Ishikawa (cell line): ENCODE data around the gene TLE4.

Source experiments
- CEBPB ChIP-seq: IDR thresholded peaks from 2 replicates; pipeline ENCODE4 v1.6.1; 2012
- CREB1 ChIP-seq: IDR thresholded peaks from 2 replicates; pipeline ENCODE4 v1.6.1; 2012; ENCODE audit warnings: low read depth
- EGR1 ChIP-seq: IDR thresholded peaks from 2 replicates; pipeline ENCODE4 v1.6.1; 2012
- EP300 ChIP-seq: IDR thresholded peaks from 2 replicates; pipeline ENCODE4 v1.6.1; 2012; ENCODE audit warnings: borderline replicate concordance
- FOXM1 ChIP-seq: IDR thresholded peaks from 2 replicates; pipeline ENCODE4 v1.6.1; 2012; ENCODE audit warnings: low read depth, borderline replicate concordance
- NFIC ChIP-seq: IDR thresholded peaks from 2 replicates; pipeline ENCODE4 v1.6.1; 2012
- RAD21 ChIP-seq: IDR thresholded peaks from 2 replicates; pipeline ENCODE4 v1.6.1; 2012; ENCODE audit warnings: low read depth
- TAF1 ChIP-seq: IDR thresholded peaks from 2 replicates; pipeline ENCODE4 v1.6.1; 2012; ENCODE audit warnings: low read depth, mild to moderate bottlenecking
- TCF12 ChIP-seq: IDR thresholded peaks from 2 replicates; pipeline ENCODE4 v1.6.1; 2012; ENCODE audit warnings: low read depth
- TEAD4 ChIP-seq: IDR thresholded peaks from 2 replicates; pipeline ENCODE4 v1.6.1; 2012
- YY1 ChIP-seq: IDR thresholded peaks from 2 replicates; pipeline ENCODE4 v1.6.1; 2012; ENCODE audit warnings: low read depth
- ZBTB7A ChIP-seq: IDR thresholded peaks from 2 replicates; pipeline ENCODE4 v1.6.1; 2012; ENCODE audit warnings: low read depth
- TF ChIP-seq, protein P1 (sequence below): IDR thresholded peaks from 2 replicates; pipeline ENCODE4 v1.6.1; 2012
- TF ChIP-seq, protein P2 (sequence below): IDR thresholded peaks from 2 replicates; pipeline ENCODE4 v1.6.1; 2012; ENCODE audit warnings: low read depth, mild to moderate bottlenecking
- TF ChIP-seq, protein P3 (sequence below): IDR thresholded peaks from 2 replicates; pipeline ENCODE4 v1.6.1; 2012

The TLE4 gene

DNA sequence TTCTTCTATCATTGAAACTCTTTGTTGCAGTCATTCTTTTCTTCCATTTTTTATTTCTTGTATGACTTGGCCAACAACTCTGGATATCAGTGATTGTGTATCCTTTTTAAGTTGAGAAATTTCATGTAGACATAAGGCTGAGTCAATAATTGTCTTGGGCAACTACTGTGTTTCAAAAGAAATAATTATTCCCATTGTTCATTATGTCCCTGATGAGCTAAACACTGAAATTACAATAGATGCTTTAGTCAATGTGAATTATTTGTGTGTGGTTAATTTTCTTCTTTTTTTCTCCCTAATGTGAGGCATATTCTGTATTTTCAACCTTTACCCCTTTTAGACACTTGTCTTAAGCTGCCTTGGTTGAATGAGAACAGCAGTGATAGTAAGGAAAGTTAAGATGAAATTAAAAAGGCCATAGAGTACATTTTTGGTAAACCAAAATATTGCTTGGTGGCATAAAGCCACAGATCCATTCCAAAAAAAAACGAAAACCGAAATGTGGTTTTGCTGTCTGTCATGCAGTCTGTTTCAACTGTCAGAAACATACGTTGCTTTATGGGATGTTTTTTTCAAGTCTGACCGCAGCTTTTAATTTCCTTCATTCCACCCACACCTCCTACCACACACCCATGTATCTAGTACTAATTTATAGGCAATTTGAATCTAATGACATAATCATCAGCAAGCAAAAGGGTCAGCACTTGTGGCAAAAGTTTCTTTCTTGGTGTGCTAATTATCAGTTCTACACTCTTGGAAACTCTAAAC is 21.1 kb downstream of the TLE4 start:
- TF ChIP-seq FOXM1 (no peak), TAF1 (no peak), YY1 (no peak)

DNA sequence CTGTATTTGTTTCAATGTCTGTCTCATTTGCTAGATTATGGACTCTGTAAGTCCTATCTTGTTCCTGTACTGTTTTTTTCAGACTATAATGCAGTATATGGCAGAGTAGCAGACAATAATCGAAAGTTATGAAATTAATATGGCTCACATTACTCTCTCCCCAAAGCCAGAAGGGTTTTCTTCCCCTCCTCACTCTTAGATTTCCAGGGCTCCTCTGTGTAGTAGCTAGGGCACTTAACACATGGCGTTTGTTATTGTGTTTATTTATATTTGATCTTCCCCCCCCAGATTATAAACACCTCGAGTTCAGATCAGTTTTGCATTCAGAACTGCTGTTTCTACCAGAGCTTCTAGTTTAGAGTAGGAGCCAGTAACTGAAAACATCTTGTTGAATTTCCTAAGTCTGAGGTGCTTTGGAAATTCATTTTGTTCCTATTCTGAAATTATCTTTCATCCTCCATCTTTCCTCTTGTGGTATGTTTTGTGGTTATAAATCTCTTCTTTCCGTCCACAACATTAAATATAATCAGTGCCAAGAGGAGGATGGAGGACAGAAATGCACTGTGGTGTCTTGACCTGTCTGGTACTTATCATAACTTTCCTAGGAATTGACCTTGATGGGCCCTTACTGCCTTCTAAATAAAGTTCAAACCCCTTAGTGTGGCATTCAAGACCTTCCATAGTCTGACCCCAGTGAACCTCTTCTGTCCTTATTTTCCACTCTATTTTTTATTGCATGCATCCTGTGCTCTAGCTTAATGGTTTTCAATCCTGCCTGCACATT is 27.0 kb downstream of the TLE4 start:
- no peak for TF ChIP-seq NFIC
- no peak for TF ChIP-seq CEBPB
- TF ChIP-seq TAF1, result no peak
- TF ChIP-seq, protein P1, sequence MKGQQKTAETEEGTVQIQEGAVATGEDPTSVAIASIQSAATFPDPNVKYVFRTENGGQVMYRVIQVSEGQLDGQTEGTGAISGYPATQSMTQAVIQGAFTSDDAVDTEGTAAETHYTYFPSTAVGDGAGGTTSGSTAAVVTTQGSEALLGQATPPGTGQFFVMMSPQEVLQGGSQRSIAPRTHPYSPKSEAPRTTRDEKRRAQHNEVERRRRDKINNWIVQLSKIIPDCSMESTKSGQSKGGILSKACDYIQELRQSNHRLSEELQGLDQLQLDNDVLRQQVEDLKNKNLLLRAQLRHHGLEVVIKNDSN, result no peak
- TF ChIP-seq ZBTB7A, result no peak
- no peak for TF ChIP-seq FOXM1
- no peak for TF ChIP-seq TCF12
- no peak for TF ChIP-seq RAD21

DNA sequence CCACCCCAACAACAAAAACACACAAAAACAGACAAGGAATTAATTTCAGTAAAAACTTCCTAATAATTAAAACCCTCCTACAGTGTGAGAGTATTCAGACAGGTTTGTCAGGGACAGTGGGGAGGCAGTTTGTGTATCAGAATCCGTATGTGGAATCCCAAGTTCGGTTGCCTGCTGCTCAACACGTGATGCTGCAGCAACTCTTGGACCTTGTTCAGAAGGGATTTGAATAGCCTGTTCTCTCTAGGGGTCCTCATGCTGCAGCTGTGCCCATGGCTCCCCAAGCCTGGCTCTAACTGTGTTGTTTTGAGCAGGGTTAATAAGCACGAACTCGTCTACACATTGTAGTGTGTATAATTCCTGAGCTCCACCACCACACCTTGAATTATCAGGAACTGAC is 28.7 kb downstream of the TLE4 start:
- TF ChIP-seq, protein P2, sequence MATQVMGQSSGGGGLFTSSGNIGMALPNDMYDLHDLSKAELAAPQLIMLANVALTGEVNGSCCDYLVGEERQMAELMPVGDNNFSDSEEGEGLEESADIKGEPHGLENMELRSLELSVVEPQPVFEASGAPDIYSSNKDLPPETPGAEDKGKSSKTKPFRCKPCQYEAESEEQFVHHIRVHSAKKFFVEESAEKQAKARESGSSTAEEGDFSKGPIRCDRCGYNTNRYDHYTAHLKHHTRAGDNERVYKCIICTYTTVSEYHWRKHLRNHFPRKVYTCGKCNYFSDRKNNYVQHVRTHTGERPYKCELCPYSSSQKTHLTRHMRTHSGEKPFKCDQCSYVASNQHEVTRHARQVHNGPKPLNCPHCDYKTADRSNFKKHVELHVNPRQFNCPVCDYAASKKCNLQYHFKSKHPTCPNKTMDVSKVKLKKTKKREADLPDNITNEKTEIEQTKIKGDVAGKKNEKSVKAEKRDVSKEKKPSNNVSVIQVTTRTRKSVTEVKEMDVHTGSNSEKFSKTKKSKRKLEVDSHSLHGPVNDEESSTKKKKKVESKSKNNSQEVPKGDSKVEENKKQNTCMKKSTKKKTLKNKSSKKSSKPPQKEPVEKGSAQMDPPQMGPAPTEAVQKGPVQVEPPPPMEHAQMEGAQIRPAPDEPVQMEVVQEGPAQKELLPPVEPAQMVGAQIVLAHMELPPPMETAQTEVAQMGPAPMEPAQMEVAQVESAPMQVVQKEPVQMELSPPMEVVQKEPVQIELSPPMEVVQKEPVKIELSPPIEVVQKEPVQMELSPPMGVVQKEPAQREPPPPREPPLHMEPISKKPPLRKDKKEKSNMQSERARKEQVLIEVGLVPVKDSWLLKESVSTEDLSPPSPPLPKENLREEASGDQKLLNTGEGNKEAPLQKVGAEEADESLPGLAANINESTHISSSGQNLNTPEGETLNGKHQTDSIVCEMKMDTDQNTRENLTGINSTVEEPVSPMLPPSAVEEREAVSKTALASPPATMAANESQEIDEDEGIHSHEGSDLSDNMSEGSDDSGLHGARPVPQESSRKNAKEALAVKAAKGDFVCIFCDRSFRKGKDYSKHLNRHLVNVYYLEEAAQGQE, result no peak
- TF ChIP-seq TEAD4, result no peak
- TF ChIP-seq EP300, result no peak
- TF ChIP-seq ZBTB7A, result no peak
- TF ChIP-seq TCF12, result no peak
- TF ChIP-seq CREB1, result no peak
- no peak for TF ChIP-seq TAF1
- TF ChIP-seq YY1, result no peak
- no peak for TF ChIP-seq NFIC

DNA sequence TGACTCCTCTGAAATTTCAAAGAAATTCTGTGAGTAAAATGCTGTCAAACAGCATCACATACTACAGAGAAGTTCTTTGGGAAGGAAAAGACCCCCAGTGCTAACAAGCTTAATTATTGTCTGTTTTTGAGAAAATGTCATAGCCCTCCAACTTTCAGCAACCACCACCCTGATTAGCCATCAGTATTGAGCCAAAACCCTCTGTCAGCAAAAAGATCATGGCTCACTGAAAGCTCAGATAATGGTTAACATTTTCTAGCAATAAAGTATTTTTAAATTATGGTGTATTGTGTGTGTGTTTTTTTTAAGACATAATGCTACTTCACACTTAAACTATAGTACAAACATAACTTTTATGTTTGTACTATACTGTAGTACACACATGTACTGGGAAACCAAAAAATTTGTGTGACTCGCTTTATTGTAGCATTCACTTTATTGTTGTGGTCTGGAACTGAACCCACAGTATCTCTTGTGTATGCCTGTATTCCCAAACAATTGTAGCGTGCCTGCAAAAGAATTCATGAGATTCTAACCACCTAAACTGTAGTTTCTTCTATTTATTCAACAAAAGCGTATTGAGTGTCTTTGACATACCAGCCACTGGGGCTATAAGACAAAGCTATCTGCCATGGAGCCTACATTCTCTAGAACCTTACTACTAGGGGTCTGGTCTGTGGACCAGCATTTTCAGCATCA is 31.6 kb downstream of the TLE4 start:
- TF ChIP-seq TCF12, result no peak
- no peak for TF ChIP-seq TEAD4
- TF ChIP-seq EGR1, result no peak
- TF ChIP-seq, protein P3, sequence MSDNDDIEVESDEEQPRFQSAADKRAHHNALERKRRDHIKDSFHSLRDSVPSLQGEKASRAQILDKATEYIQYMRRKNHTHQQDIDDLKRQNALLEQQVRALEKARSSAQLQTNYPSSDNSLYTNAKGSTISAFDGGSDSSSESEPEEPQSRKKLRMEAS, result no peak
- no peak for TF ChIP-seq FOXM1
- TF ChIP-seq EP300, result no peak
- TF ChIP-seq RAD21, result no peak
- TF ChIP-seq CREB1, result no peak
- TF ChIP-seq YY1, result no peak
- TF ChIP-seq NFIC, result no peak
- TF ChIP-seq CEBPB, result no peak
- no peak for TF ChIP-seq ZBTB7A
- TF ChIP-seq TAF1, result no peak
- TF ChIP-seq, protein P2, result no peak
- TF ChIP-seq, protein P1, result no peak

DNA sequence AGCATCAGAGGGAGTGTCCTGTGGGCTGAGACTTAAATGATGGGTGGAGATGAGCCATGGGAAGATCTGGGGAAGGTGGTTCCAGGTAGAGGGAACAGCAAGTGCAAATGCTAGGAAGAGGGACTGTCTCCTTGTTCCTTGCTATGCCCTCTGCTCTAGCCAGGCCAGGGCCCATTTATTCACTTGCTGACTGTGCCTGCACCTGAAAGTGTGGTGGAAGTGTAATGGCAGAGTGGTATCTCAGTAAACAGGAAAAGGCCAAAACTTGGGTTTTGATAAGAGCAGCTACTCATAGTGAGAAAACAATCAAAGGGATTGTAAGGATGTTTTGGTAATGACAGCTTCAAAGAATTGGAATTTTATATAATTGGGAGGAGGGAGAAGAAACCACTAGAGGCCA is 32.4 kb downstream of the TLE4 start:
- TF ChIP-seq TCF12 (no peak), EGR1 (no peak), TAF1 (no peak), NFIC (no peak), RAD21 (no peak), TEAD4 (no peak), FOXM1 (no peak), ZBTB7A (no peak), CREB1 (no peak), EP300 (no peak), YY1 (no peak), CEBPB (no peak)
- TF ChIP-seq, protein P3, result no peak
- TF ChIP-seq, protein P2, result no peak
- TF ChIP-seq, protein P1, result no peak
